Liver (tissue), 9 donors: ENCODE measurements around the gene CFAP299. TPM values are rescaled to one million over a fixed set of nuclear protein-coding genes. Genes with fewer than 3 reads are reported as not detected.

Experiments used
- DNase-seq: peaks from one replicate; pipeline ENCODE4 v3.0.0-alpha.2; 2017; ENCODE audit warnings: low spot score
- H3K27ac ChIP-seq, 2 donors: one replicate each; pipeline ENCODE4 v1.7.0; 2013; ENCODE audit warnings: inconsistent platforms in 2 of 2, low read length in 2 of 2, control low read depth in 1 of 2, low read depth in 1 of 2, mild to moderate bottlenecking in 1 of 2
- H3K27me3 ChIP-seq, 4 donors: one replicate each; pipeline versions ENCODE4 v1.6.1 to v1.7.0; 2013; ENCODE audit warnings: low read length in 3 of 4, inconsistent platforms in 1 of 4, mild to moderate bottlenecking in 1 of 4, moderate library complexity in 1 of 4; ENCODE audit not compliant: control insufficient read depth in 4 of 4, insufficient read depth in 4 of 4
- H3K36me3 ChIP-seq, 4 donors: one replicate each; pipeline versions ENCODE4 v1.6.1 to v1.7.0; 2013; ENCODE audit warnings: low read length in 3 of 4, mild to moderate bottlenecking in 3 of 4, low read depth in 1 of 4, moderate library complexity in 1 of 4; ENCODE audit not compliant: control insufficient read depth in 4 of 4, insufficient read depth in 3 of 4
- H3K4me1 ChIP-seq, 4 donors: one replicate each; pipeline versions ENCODE4 v1.6.1 to v1.7.0; 2013; ENCODE audit warnings: low read length in 3 of 4, mild to moderate bottlenecking in 3 of 4, moderate library complexity in 1 of 4; ENCODE audit not compliant: control insufficient read depth in 4 of 4, insufficient read depth in 4 of 4
- H3K4me3 ChIP-seq, 3 donors: one replicate each; pipeline versions ENCODE4 v1.6.1 to v1.7.0; 2013; ENCODE audit warnings: low read length in 3 of 3, control low read depth in 1 of 3, low read depth in 1 of 3, mild to moderate bottlenecking in 1 of 3
- H3K9ac ChIP-seq, 2 donors: one replicate each; pipeline ENCODE4 v1.7.0; 2013; ENCODE audit warnings: low read length in 2 of 2, mild to moderate bottlenecking in 2 of 2, moderate library complexity in 2 of 2, control low read depth in 1 of 2, low read depth in 1 of 2
- H3K9me3 ChIP-seq, 4 donors: one replicate each; pipeline versions ENCODE4 v1.6.1 to v1.7.0; 2013; ENCODE audit warnings: low read length in 3 of 4; ENCODE audit not compliant: control insufficient read depth in 4 of 4
- CTCF ChIP-seq: fragments of 150-350 bp; IDR thresholded peaks from 2 replicates; pipeline ENCODE4 v1.5.1; 2017; ENCODE audit warnings: improper control_type of control experiment, low read depth, low read length; ENCODE audit not compliant: missing input control
- FOXA1 ChIP-seq: IDR thresholded peaks from 2 replicates; pipeline ENCODE4 v1.6.1; 2016; ENCODE audit warnings: antibody characterized with exemption
- FOXA2 ChIP-seq: IDR thresholded peaks from 2 replicates; pipeline ENCODE4 v1.6.1; 2016; ENCODE audit warnings: antibody characterized with exemption
- HNF4A ChIP-seq, 2 donors: conservative IDR thresholded peaks; 2 replicates each; pipeline ENCODE4 v1.6.1; 2016; ENCODE audit warnings: antibody characterized with exemption in 2 of 2, mild to moderate bottlenecking in 2 of 2
- HNF4G ChIP-seq: IDR thresholded peaks from 2 replicates; pipeline ENCODE4 v1.6.1; 2016; ENCODE audit warnings: antibody characterized with exemption
- RAD21 ChIP-seq, 2 donors: IDR thresholded peaks; 2 replicates each; pipeline ENCODE4 v1.6.1; 2016; ENCODE audit warnings: antibody characterized with exemption in 2 of 2, mild to moderate bottlenecking in 2 of 2
- REST ChIP-seq: IDR thresholded peaks from 2 replicates; pipeline ENCODE4 v1.6.1; 2016; ENCODE audit warnings: antibody characterized with exemption, mild to moderate bottlenecking
- SP1 ChIP-seq: IDR thresholded peaks from 2 replicates; pipeline ENCODE4 v1.6.1; 2018; ENCODE audit warnings: antibody characterized with exemption, mild to moderate bottlenecking
- ZBTB33 ChIP-seq: IDR thresholded peaks from 2 replicates; pipeline ENCODE4 v1.6.1; 2016; ENCODE audit warnings: antibody characterized with exemption
- WGBS: extraction: QIAGEN DNeasy Blood & Tissue Kit; methylation state at CpG from one replicate; pipeline ENCODE4 v1.1.7; 2013; 5-methylcytosine and 5-hydroxymethylcytosine counted together
- polyA plus RNA-seq, 2 donors: library from polyadenylated mRNA; stranded (reverse) in 1 of 2; unstranded in 1 of 2; fragments of 200-250 nt in 1 of 2; fragments of >200 nt in 1 of 2; fragmentation: Nextera tagmentation in 1 of 2; extraction: Ambion mirVana in 1 of 2; gene quantifications; one replicate each; pipeline versions ENCODE4 v1.2.1 to v1.2.3, GENCODE V29; 2013 to 2015
- total RNA-seq, 2 donors: library from RNA; depleted of rRNA; stranded (reverse); fragments of >200 nt; gene quantifications; one replicate each; pipeline ENCODE4 v1.2.3, GENCODE V29; 2014
- donor health status: healthy.
- donor health status: healthy.
- donor health status: healthy.
- donor health status: healthy.
- donor health status: healthy.

Gene CFAP299
- total and polyA plus RNA-seq, 4 donors = not detected

GRCh38 chr4:80812145-80812544 is 476.6 kb downstream of the CFAP299 start (continued):
- no peak for TF ChIP-seq CTCF

- peaks cover 0 to 3% (median 0%) of the 10 kb centered on the region in 4 donors for H3K9me3 ChIP-seq
- DNase-seq = no peak
- H3K9ac ChIP-seq = no peak overlapping the region
- TF ChIP-seq ZBTB33 (no peak), REST (no peak), FOXA1 (no peak)
- H3K27ac ChIP-seq = no peak overlapping the region
- H3K27me3 ChIP-seq = no peaks in the 10 kb centered on the region
- 59% methylated on average over 5 of the region's 5 CpGs for whole genome bisulfite sequencing
- H3K4me1 ChIP-seq = no peaks in the 10 kb centered on the region
- H3K36me3 ChIP-seq = no peaks in the 10 kb centered on the region
- H3K4me3 ChIP-seq = no peak overlapping the region
These were observed 478.7 kb downstream of the CFAP299 start for GRCh38 chr4:80814266-80814665.

- Histone ChIP-seq H3K36me3 (no peaks in the 10 kb centered on the region), H3K27me3 (no peaks in the 10 kb centered on the region), H3K9ac (no peak overlapping the region), H3K4me1 (no peaks in the 10 kb centered on the region), H3K4me3 (no peak overlapping the region), H3K9me3 (no peaks in the 10 kb centered on the region), H3K27ac (no peak overlapping the region)
- no peak for DNase-seq
- no peak for TF ChIP-seq HNF4G
- no peak for TF ChIP-seq SP1
- TF ChIP-seq ZBTB33 = no peak
- no peak for TF ChIP-seq FOXA2
- no peak for TF ChIP-seq RAD21 (IDR thresholded peaks at IDR 0.05)
- TF ChIP-seq FOXA1 = no peak
- no peak for TF ChIP-seq HNF4A (conservative IDR thresholded peaks at IDR 0.05)
- 72% methylated on average over 5 of the region's 5 CpGs for WGBS
These were observed 496.1 kb downstream of the CFAP299 start for GRCh38 chr4:80831383-80832361.
